RWPE2 (cell line): Measurements from ENCODE around the gene SLCO3A1.

ENCODE experiments used
- ATAC-seq: fragments of 200-7000 bp; cut with Tn5 transposase; 3 replicates; pipeline ENCODE4 v1.9.1; 2021; ENCODE audit warnings: low read depth
- DNase-seq: peaks from one replicate; pipeline ENCODE4 v3.0.0-alpha.2; 2020; ENCODE audit warnings: low spot score
- H3K27ac ChIP-seq: fragments of 450-650 bp; 2 replicates; pipeline ENCODE4 v1.5.1; 2017; ENCODE audit warnings: mild to moderate bottlenecking; ENCODE audit not compliant: poor library complexity, severe bottlenecking
- H3K27me3 ChIP-seq: fragments of 250-450 bp; sonication (Bioruptor Pico); 2 replicates; pipeline ENCODE4 v1.5.1; 2021; ENCODE audit warnings: mild to moderate bottlenecking, moderate library complexity; ENCODE audit not compliant: insufficient read depth, poor library complexity, severe bottlenecking
- H3K36me3 ChIP-seq: fragments of 250-450 bp; sonication (Bioruptor Pico); 2 replicates; pipeline ENCODE4 v1.5.1; 2020; ENCODE audit warnings: low read depth, mild to moderate bottlenecking, moderate library complexity
- H3K4me1 ChIP-seq: fragments of 250-450 bp; sonication (Bioruptor Pico); 2 replicates; pipeline ENCODE4 v1.5.1; 2021; ENCODE audit warnings: mild to moderate bottlenecking, moderate library complexity; ENCODE audit not compliant: insufficient read depth, poor library complexity, severe bottlenecking
- H3K4me3 ChIP-seq: fragments of 250-450 bp; sonication (Bioruptor Pico); 2 replicates; pipeline ENCODE4 v1.5.1; 2021; ENCODE audit warnings: mild to moderate bottlenecking, moderate library complexity; ENCODE audit not compliant: severe bottlenecking
- H3K9me3 ChIP-seq: fragments of 250-450 bp; sonication (Bioruptor Pico); 2 replicates; pipeline ENCODE4 v1.5.1; 2021; ENCODE audit warnings: mild to moderate bottlenecking, moderate library complexity; ENCODE audit not compliant: severe bottlenecking
- CTCF ChIP-seq: fragments of 450-650 bp; IDR thresholded peaks from one replicate; pipeline ENCODE4 v1.5.1; 2017; ENCODE audit warnings: mild to moderate bottlenecking, moderate library complexity; ENCODE audit not compliant: poor library complexity, severe bottlenecking

The SLCO3A1 gene

GRCh38 chr15:91824256-91824655, 29.3 kb upstream of the SLCO3A1 start:
- no peak for TF ChIP-seq CTCF
- H3K4me3 ChIP-seq = no peak overlapping the region
- no peaks in the 10 kb centered on the region for H3K4me1 ChIP-seq
- H3K27ac ChIP-seq = no peak overlapping the region
- no peaks in the 10 kb centered on the region for H3K36me3 ChIP-seq
- H3K9me3 ChIP-seq = no peaks in the 10 kb centered on the region
- DNase-seq (no peak), ATAC-seq (no peak)
- H3K27me3 ChIP-seq = no peaks in the 10 kb centered on the region

- ATAC-seq = no peak
- H3K27me3 ChIP-seq = no peaks in the 10 kb centered on the region
Measured at GRCh38 chr15:91826443-91826842, 27.1 kb upstream of the SLCO3A1 start.

GRCh38 chr15:91833056-91833455, 20.5 kb upstream of the SLCO3A1 start:
- Histone ChIP-seq H3K4me1 (no peaks in the 10 kb centered on the region), H3K4me3 (no peak overlapping the region), H3K9me3 (no peaks in the 10 kb centered on the region), H3K27ac (no peak overlapping the region), H3K27me3 (no peaks in the 10 kb centered on the region), H3K36me3 (no peaks in the 10 kb centered on the region)
- no peak for TF ChIP-seq CTCF
- ATAC-seq (no peak), DNase-seq (no peak)

More at GRCh38 chr15:91826443-91826842, 27.1 kb upstream of the SLCO3A1 start:
- Histone ChIP-seq H3K4me3 (no peak overlapping the region), H3K9me3 (no peaks in the 10 kb centered on the region), H3K4me1 (no peaks in the 10 kb centered on the region), H3K27ac (no peak overlapping the region), H3K36me3 (no peaks in the 10 kb centered on the region)
- DNase-seq = no peak
- no peak for TF ChIP-seq CTCF

- no peak for DNase-seq
- TF ChIP-seq CTCF = no peak
- no peak overlapping the region for H3K4me3 ChIP-seq
- H3K27me3 ChIP-seq = peaks cover 3% of the 10 kb centered on the region
- no peak; the same call in 2 of the 3 replicates for ATAC-seq
- no peak overlapping the region for H3K27ac ChIP-seq
- no peaks in the 10 kb centered on the region for H3K4me1 ChIP-seq
- peaks cover 2% of the 10 kb centered on the region for H3K9me3 ChIP-seq
- H3K36me3 ChIP-seq = no peaks in the 10 kb centered on the region
Measured at GRCh38 chr15:91839867-91840266, 13.6 kb upstream of the SLCO3A1 start.

GRCh38 chr15:91841861-91842260, 11.6 kb upstream of the SLCO3A1 start:
- Histone ChIP-seq H3K27me3 (peaks cover 3% of the 10 kb centered on the region), H3K4me1 (no peaks in the 10 kb centered on the region), H3K9me3 (peaks cover 2% of the 10 kb centered on the region), H3K27ac (no peak overlapping the region), H3K4me3 (no peak overlapping the region), H3K36me3 (no peaks in the 10 kb centered on the region)
- no peak for DNase-seq
- TF ChIP-seq CTCF = no peak
- no peak for ATAC-seq
